ENCODE measurements around the gene COIL. TPM values are rescaled to one million over a fixed set of nuclear protein-coding genes. Genes with fewer than 3 reads are reported as not detected.

COIL gene
- total RNA-seq, 1 donor = 13.3 TPM

DNA sequence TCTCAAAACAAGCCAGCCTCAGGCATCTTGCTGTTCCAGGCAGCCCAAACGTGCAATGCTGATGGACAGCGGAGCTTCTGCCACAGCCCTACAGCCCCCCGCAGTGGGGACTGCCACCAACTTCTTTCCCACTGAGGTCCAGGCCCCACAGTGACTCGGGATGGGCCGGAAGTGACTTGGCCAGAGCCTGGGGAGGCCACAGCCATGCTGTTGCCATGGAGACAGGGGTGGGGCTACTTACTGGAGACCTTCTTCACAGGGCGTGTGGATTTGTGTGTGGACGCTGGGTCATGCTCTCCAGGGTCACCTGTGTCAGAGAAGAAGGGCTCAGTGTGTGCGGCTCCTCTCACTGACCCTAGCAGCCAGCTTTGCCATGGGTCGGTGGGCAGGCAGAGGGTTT lies 62.0 kb downstream of the COIL start:
- TF ChIP-seq, protein P1, sequence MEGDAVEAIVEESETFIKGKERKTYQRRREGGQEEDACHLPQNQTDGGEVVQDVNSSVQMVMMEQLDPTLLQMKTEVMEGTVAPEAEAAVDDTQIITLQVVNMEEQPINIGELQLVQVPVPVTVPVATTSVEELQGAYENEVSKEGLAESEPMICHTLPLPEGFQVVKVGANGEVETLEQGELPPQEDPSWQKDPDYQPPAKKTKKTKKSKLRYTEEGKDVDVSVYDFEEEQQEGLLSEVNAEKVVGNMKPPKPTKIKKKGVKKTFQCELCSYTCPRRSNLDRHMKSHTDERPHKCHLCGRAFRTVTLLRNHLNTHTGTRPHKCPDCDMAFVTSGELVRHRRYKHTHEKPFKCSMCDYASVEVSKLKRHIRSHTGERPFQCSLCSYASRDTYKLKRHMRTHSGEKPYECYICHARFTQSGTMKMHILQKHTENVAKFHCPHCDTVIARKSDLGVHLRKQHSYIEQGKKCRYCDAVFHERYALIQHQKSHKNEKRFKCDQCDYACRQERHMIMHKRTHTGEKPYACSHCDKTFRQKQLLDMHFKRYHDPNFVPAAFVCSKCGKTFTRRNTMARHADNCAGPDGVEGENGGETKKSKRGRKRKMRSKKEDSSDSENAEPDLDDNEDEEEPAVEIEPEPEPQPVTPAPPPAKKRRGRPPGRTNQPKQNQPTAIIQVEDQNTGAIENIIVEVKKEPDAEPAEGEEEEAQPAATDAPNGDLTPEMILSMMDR (IDR thresholded peaks at IDR 0.05; ENCODE audit: insufficient read depth, low read length) = no peak
- DNase-seq (ENCODE audit: low read depth) = no peak
- no peak overlapping the region for H3K4me3 ChIP-seq (ENCODE audit: low read depth, low read length)

- TF ChIP-seq, protein P1 (IDR thresholded peaks at IDR 0.05; ENCODE audit: insufficient read depth, low read length) = no peak
- no peak for DNase-seq (ENCODE audit: low read depth)
- H3K4me3 ChIP-seq (ENCODE audit: low read depth, low read length) = no peak overlapping the region
Observed at GRCh38 chr17:56897646-56898424, 63.0 kb downstream of the COIL start.

GRCh38 chr17:56896968-56897359 lies 63.9 kb downstream of the COIL start:
- DNase-seq (ENCODE audit: low read depth) = no peak
- TF ChIP-seq, protein P1 (IDR thresholded peaks at IDR 0.05; ENCODE audit: insufficient read depth, low read length) = no peak
- H3K4me3 ChIP-seq (ENCODE audit: low read depth, low read length) = no peak overlapping the region

GRCh38 chr17:56896217-56896967 lies 64.5 kb downstream of the COIL start:
- no peak overlapping the region for H3K4me3 ChIP-seq (ENCODE audit: low read depth, low read length)
- TF ChIP-seq, protein P1 (IDR thresholded peaks at IDR 0.05; ENCODE audit: insufficient read depth, low read length) = no peak
- no peak for DNase-seq (ENCODE audit: low read depth)

- DNase-seq (ENCODE audit: low read depth) = no peak
- TF ChIP-seq, protein P1 (IDR thresholded peaks at IDR 0.05; ENCODE audit: insufficient read depth, low read length) = no peak
- no peak overlapping the region for H3K4me3 ChIP-seq (ENCODE audit: low read depth, low read length)
Observed at GRCh38 chr17:56894859-56895455, 65.9 kb downstream of the COIL start.

DNA sequence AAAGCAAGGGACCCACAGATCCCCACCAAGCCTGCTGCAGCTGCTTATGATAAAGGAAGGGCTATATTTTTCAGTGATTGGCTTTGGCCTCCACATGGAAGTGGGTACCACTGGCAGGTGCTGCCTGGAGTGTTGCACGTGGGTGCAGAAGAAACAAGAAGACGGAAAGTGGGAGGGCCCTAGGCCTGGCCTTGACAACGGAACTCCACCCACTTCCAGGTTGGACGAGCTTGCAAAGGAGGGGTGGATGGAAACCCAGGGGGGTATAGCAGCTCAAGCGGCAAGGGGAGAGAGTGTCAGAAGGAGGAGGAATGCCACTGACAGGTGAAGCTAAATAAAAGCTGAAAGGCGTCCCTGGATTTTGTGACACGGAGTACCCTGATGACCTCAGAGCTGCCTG lies 67.3 kb downstream of the COIL start:
- no peak for DNase-seq (ENCODE audit: low read depth)
- TF ChIP-seq, protein P1 (IDR thresholded peaks at IDR 0.05; ENCODE audit: insufficient read depth, low read length) = no peak
- H3K4me3 ChIP-seq (ENCODE audit: low read depth, low read length) = no peak overlapping the region
